Memory B cell (primary cell): Measurements from ENCODE around the gene ROMO1.
"Not testable (repeated sequence)": the region's sequence is repeated elsewhere in the genome, so short reads cannot be mapped to it uniquely, and the experiment has no call there.

Source experiments
- ATAC-seq: fragments of 150-1000 bp; cut with Tn5 transposase; 2 replicates; pipeline ENCODE4 v1.10.0; 2021; ENCODE audit warnings: low read depth, mild to moderate bottlenecking, moderate library complexity
- DNase-seq, 2 donors: peaks; one replicate each; pipeline ENCODE4 v3.0.0; 2022; ENCODE audit warnings: low spot score in 2 of 2
- H3K27ac Mint-ChIP-seq: one replicate; pipeline ENCODE4 v1.8.0; 2022; ENCODE audit warnings: mild to moderate bottlenecking, moderate library complexity, mixed read lengths
- H3K27me3 Mint-ChIP-seq: one replicate; pipeline ENCODE4 v1.8.0; 2022; ENCODE audit warnings: mixed read lengths
- H3K36me3 Mint-ChIP-seq: one replicate; pipeline ENCODE4 v1.8.0; 2022; ENCODE audit warnings: mild to moderate bottlenecking, mixed read lengths
- H3K4me1 Mint-ChIP-seq: one replicate; pipeline ENCODE4 v1.8.0; 2022; ENCODE audit warnings: mixed read lengths
- H3K4me3 Mint-ChIP-seq: one replicate; pipeline ENCODE4 v1.8.0; 2022; ENCODE audit warnings: mild to moderate bottlenecking, moderate library complexity, mixed read lengths
- H3K9me3 Mint-ChIP-seq: one replicate; pipeline ENCODE4 v1.8.0; 2022; ENCODE audit warnings: mixed read lengths

The ROMO1 gene

DNA sequence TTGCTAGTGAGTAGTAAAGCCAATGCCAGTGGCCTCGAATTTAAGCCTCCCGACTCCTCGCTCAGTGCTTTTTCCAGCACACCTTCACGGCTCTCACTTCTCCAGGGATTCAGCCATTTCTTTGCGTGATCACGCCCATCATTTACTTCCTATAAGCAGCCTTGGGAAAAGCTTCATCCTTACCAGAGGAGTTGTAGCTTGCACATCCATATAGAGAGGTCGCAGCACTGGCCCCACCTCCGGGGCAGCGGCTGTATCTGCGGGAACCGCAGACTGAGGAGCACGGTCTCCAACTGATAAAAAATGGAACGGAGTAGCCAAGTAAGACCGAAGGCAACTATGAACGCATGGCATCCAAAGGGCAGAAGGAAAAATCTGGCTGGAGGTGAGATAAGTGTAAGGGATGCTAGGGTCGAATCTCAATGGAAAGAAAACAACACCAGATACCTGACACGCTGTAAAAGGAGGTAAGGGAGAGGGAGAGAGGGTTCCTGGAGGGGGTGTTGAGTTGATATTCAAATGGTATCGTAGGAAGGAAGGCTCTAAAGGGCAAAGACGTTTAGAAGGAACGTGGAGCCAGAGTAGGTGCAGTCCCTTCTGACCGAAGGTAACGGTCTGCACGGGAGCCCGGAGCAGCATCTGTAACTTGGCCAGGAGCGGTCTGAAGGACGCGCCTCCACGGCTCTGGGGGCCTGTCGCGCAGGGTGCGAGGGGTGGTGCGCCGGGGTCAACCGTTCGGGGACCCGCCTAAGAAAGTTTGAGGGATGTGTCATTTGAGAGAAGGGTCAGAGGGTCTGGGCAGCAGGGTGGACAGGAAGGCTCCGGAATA lies 693 bp upstream of the ROMO1 start:
- Mint-ChIP-seq H3K36me3 (peaks cover 4% of the 10 kb centered on the region), H3K27ac (peak overlapping the region; percentile 92), H3K4me3 (peak overlapping the region; percentile 95), H3K27me3 (no peaks in the 10 kb centered on the region), H3K9me3 (no peaks in the 10 kb centered on the region), H3K4me1 (peaks cover 18% of the 10 kb centered on the region)
- peak; percentile 21 for ATAC-seq
- DNase-seq: no peak

DNA sequence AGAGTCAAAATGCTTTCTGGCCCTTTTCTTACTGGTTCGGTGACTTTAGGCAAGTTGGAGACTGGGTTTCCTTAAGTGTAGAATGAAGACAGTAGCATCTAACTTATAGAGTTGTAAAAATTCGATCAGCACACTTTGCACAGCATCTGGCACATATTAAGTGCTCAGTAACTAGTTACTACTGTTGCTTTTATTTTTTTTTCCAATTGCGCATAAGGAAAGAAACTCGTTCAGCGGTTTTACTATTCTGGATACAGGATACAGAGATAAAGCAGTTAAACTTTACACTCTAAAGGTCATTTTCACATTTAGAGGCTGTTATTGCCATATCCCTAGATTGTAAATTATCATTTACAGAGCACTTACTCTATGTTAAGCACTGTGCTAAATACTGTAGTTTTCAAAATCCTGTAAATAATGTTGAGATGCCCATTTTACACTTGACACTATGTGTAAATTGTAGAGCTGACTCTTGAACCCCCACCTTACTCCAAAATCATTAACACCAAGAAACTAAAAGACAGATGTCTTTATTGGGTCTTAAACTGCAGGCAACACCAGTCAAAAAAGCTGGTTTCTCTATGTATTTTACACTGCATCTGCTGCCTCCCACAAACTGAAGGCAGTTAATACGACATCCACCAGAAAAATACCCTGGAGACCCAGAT lies 886 bp downstream of the ROMO1 start:
- Mint-ChIP-seq H3K36me3 (peaks cover 13% of the 10 kb centered on the region), H3K4me3 (peak overlapping the region; percentile 95), H3K4me1 (peaks cover 18% of the 10 kb centered on the region), H3K27ac (peak overlapping the region; percentile 92), H3K9me3 (no peaks in the 10 kb centered on the region), H3K27me3 (no peaks in the 10 kb centered on the region)
- no peak for ATAC-seq
- no peak for DNase-seq

GRCh38 chr20:35700625-35701148 lies 1.5 kb downstream of the ROMO1 start:
- ATAC-seq (no peak), DNase-seq (no peak)
- Mint-ChIP-seq H3K27ac (peak overlapping the region; percentile 92), H3K4me3 (peak overlapping the region; percentile 95), H3K27me3 (no peaks in the 10 kb centered on the region), H3K4me1 (peaks cover 18% of the 10 kb centered on the region), H3K9me3 (no peaks in the 10 kb centered on the region), H3K36me3 (peaks cover 10% of the 10 kb centered on the region)

GRCh38 chr20:35702051-35702823 lies 3.0 kb downstream of the ROMO1 start:
- Mint-ChIP-seq H3K36me3 (peaks cover 11% of the 10 kb centered on the region), H3K27ac (peak overlapping the region; percentile 45), H3K4me3 (no peak overlapping the region), H3K9me3 (no peaks in the 10 kb centered on the region), H3K4me1 (peaks cover 18% of the 10 kb centered on the region), H3K27me3 (no peaks in the 10 kb centered on the region)
- no peak for ATAC-seq
- no peak for DNase-seq

GRCh38 chr20:35702824-35703695 lies 3.9 kb downstream of the ROMO1 start:
- Mint-ChIP-seq H3K4me1 (peaks cover 10% of the 10 kb centered on the region), H3K27me3 (no peaks in the 10 kb centered on the region), H3K9me3 (no peaks in the 10 kb centered on the region), H3K36me3 (peaks cover 11% of the 10 kb centered on the region), H3K27ac (peak overlapping the region; percentile 46), H3K4me3 (no peak overlapping the region)
- DNase-seq: no peak
- ATAC-seq: no peak

- Mint-ChIP-seq H3K4me3 (no peak overlapping the region), H3K27me3 (no peaks in the 10 kb centered on the region), H3K27ac (no peak overlapping the region), H3K36me3 (peaks cover 16% of the 10 kb centered on the region), H3K4me1 (peaks cover 7% of the 10 kb centered on the region), H3K9me3 (no peaks in the 10 kb centered on the region)
- no peak for DNase-seq
- no peak for ATAC-seq
Measured at GRCh38 chr20:35704514-35705261, 5.5 kb downstream of the ROMO1 start.

GRCh38 chr20:35705894-35706293 lies 6.7 kb downstream of the ROMO1 start:
- H3K4me3 Mint-ChIP-seq, H3K27me3 Mint-ChIP-seq, DNase-seq, H3K9me3 Mint-ChIP-seq, H3K27ac Mint-ChIP-seq, H3K4me1 Mint-ChIP-seq, ATAC-seq: not testable (repeated sequence)
- H3K36me3 Mint-ChIP-seq: peaks cover 19% of the 10 kb centered on the region

GRCh38 chr20:35706591-35707529 lies 7.7 kb downstream of the ROMO1 start:
- DNase-seq, H3K4me3 Mint-ChIP-seq, H3K4me1 Mint-ChIP-seq, H3K27ac Mint-ChIP-seq, H3K27me3 Mint-ChIP-seq, H3K9me3 Mint-ChIP-seq, ATAC-seq: not testable (repeated sequence)
- peaks cover 19% of the 10 kb centered on the region for H3K36me3 Mint-ChIP-seq

GRCh38 chr20:35708502-35708901 lies 9.3 kb downstream of the ROMO1 start:
- H3K4me3 Mint-ChIP-seq: no peak overlapping the region
- no peaks in the 10 kb centered on the region for H3K27me3 Mint-ChIP-seq
- H3K4me1 Mint-ChIP-seq: peaks cover 4% of the 10 kb centered on the region
- H3K27ac Mint-ChIP-seq: no peak overlapping the region
- DNase-seq: no peak
- no peaks in the 10 kb centered on the region for H3K9me3 Mint-ChIP-seq
- no peak for ATAC-seq
- peaks cover 21% of the 10 kb centered on the region for H3K36me3 Mint-ChIP-seq

- H3K4me3 Mint-ChIP-seq: no peak overlapping the region
- H3K27me3 Mint-ChIP-seq: no peaks in the 10 kb centered on the region
- DNase-seq (no peak), ATAC-seq (no peak)
- peak overlapping the region; percentile 53 for H3K27ac Mint-ChIP-seq
- no peaks in the 10 kb centered on the region for H3K9me3 Mint-ChIP-seq
- H3K4me1 Mint-ChIP-seq: peaks cover 7% of the 10 kb centered on the region
- peaks cover 18% of the 10 kb centered on the region for H3K36me3 Mint-ChIP-seq
Measured at GRCh38 chr20:35709259-35709658, 10.1 kb downstream of the ROMO1 start.

DNA sequence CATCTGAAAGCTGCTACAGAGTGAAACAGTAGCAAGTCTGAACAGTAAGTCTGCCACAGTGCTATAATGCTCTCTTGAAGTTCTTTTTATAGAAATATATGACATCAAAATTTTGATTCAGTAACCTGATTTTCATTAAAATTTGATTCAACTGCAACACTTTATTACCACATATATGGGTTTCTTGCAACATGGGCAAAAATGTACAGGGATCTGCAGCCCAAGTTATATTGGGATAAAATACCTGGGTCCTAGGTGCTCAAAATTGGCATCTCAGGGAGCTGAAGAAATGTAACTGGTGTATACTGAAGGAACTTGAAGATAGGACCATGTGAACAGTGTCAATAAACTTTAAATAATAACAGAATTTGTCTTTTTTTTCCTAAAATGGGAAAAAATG lies 10.8 kb downstream of the ROMO1 start:
- DNase-seq (no peak), ATAC-seq (no peak)
- Mint-ChIP-seq H3K27me3 (no peaks in the 10 kb centered on the region), H3K27ac (no peak overlapping the region), H3K36me3 (peaks cover 15% of the 10 kb centered on the region), H3K4me1 (peaks cover 7% of the 10 kb centered on the region), H3K4me3 (no peak overlapping the region), H3K9me3 (no peaks in the 10 kb centered on the region)
